Astrocyte (in vitro differentiated cells and primary cell): ENCODE results near the gene PLEKHA5. TPM values are rescaled to one million over a fixed set of nuclear protein-coding genes. Genes with fewer than 3 reads are reported as not detected.

Source experiments
- DNase-seq: peaks from one replicate; pipeline ENCODE4 v3.0.0-alpha.2; 2010; ENCODE audit warnings: low read depth
- FAIRE-seq: peaks from 2 replicates; lab custom pipeline; 2011; peaks lifted over from hg19 to GRCh38; lab: Jason Lieb, UNC
- H2AFZ ChIP-seq: 2 replicates; pipeline ENCODE4 v1.6.0; 2012; ENCODE audit warnings: low read depth, low read length, inconsistent platforms
- H3K27ac ChIP-seq: 2 replicates; pipeline ENCODE4 v1.5.1; 2011; ENCODE audit warnings: low read depth, low read length, inconsistent platforms
- H3K27me3 ChIP-seq: 2 replicates; pipeline ENCODE4 v1.6.0; 2011; ENCODE audit warnings: low read length, inconsistent platforms; ENCODE audit not compliant: insufficient read depth
- H3K36me3 ChIP-seq: 2 replicates; pipeline ENCODE4 v1.5.1; 2011; ENCODE audit warnings: low read length, inconsistent platforms; ENCODE audit not compliant: insufficient read depth
- H3K4me1 ChIP-seq: 2 replicates; pipeline ENCODE4 v1.5.1; 2011; ENCODE audit warnings: low read length, inconsistent platforms; ENCODE audit not compliant: insufficient read depth
- H3K4me2 ChIP-seq: 2 replicates; pipeline ENCODE4 v1.6.0; 2012; ENCODE audit warnings: low read length, inconsistent platforms
- H3K4me3 ChIP-seq: 2 replicates; pipeline ENCODE4 v1.5.1; 2011; ENCODE audit warnings: low read depth, mild to moderate bottlenecking, low read length, inconsistent platforms; ENCODE audit not compliant: insufficient read depth
- H3K79me2 ChIP-seq: 2 replicates; pipeline ENCODE4 v1.6.0; 2012; ENCODE audit warnings: mild to moderate bottlenecking, low read length, inconsistent platforms; ENCODE audit not compliant: insufficient read depth
- H3K9ac ChIP-seq: 2 replicates; pipeline ENCODE4 v1.6.0; 2012; ENCODE audit warnings: mild to moderate bottlenecking, low read length, inconsistent platforms
- H3K9me3 ChIP-seq: 2 replicates; pipeline ENCODE4 v1.5.1; 2012; ENCODE audit warnings: low read depth, mild to moderate bottlenecking, low read length, inconsistent platforms; ENCODE audit not compliant: insufficient read depth
- H4K20me1 ChIP-seq: 2 replicates; pipeline ENCODE4 v1.6.0; 2012; ENCODE audit warnings: low read length, inconsistent platforms; ENCODE audit not compliant: insufficient read depth
- H3K27ac Mint-ChIP-seq: one replicate; pipeline ENCODE4 v1.8.0; 2021; ENCODE audit warnings: mild to moderate bottlenecking, mixed read lengths; ENCODE audit not compliant: unreplicated experiment
- H3K27me3 Mint-ChIP-seq: one replicate; pipeline ENCODE4 v1.8.0; 2021; ENCODE audit warnings: low read depth, mixed read lengths; ENCODE audit not compliant: unreplicated experiment
- H3K36me3 Mint-ChIP-seq: one replicate; pipeline ENCODE4 v1.8.0; 2021; ENCODE audit warnings: low read depth, mixed read lengths; ENCODE audit not compliant: unreplicated experiment
- H3K4me1 Mint-ChIP-seq: one replicate; pipeline ENCODE4 v1.8.0; 2021; ENCODE audit warnings: low read depth, mixed read lengths; ENCODE audit not compliant: unreplicated experiment
- H3K4me3 Mint-ChIP-seq: one replicate; pipeline ENCODE4 v1.8.0; 2021; ENCODE audit warnings: mild to moderate bottlenecking, moderate library complexity, mixed read lengths; ENCODE audit not compliant: unreplicated experiment
- H3K9me3 Mint-ChIP-seq: one replicate; pipeline ENCODE4 v1.8.0; 2021; ENCODE audit warnings: mild to moderate bottlenecking, mixed read lengths; ENCODE audit not compliant: unreplicated experiment
- EZH2 ChIP-seq: IDR thresholded peaks from 2 replicates; pipeline ENCODE4 v1.6.1; 2012; ENCODE audit warnings: mild to moderate bottlenecking, low read length, inconsistent platforms; ENCODE audit not compliant: insufficient read depth
- total RNA-seq: library from RNA; stranded (reverse); gene quantifications from 2 replicates; pipeline ENCODE4 v1.2.1, GENCODE V29; 2021
- TF ChIP-seq, protein P1 (sequence below): IDR thresholded peaks from 2 replicates; pipeline ENCODE4 v1.5.1; 2011; ENCODE audit warnings: low read depth, mild to moderate bottlenecking, inconsistent platforms, low read length, moderate library complexity; ENCODE audit not compliant: insufficient read depth

The PLEKHA5 gene
- total RNA-seq, 1 donor from 2014 or later: 38.9 TPM

DNA sequence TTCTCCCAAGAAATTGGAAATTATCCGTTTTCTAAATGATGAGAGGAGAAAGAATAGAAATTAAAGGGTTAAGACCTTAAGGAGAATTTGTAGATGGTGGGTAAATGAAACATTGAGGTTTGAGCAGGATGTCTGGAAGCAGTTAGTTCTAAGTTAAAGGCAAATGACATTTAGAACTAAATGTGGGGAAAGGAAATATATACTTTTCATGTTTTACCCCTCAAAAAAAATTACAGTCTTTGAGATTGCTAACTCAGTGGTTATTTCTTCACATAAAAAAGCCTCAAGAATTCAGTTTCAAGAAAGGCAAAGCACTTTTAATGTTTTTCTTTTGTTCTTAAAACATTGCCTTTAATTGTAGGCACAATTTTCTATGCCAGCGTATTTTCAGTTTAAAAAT is 114.0 kb downstream of the PLEKHA5 start:
- no peak overlapping the region for H3K4me3 Mint-ChIP-seq
- Histone ChIP-seq H3K79me2 (peaks cover 14% of the 10 kb centered on the region), H3K4me3 (no peak overlapping the region), H3K4me1 (peaks cover 7% of the 10 kb centered on the region), H4K20me1 (peaks cover 8% of the 10 kb centered on the region), H3K9ac (no peak overlapping the region), H3K9me3 (no peaks in the 10 kb centered on the region), H3K27me3 (no peaks in the 10 kb centered on the region), H3K36me3 (no peaks in the 10 kb centered on the region), H3K4me2 (no peak overlapping the region), H2AFZ (no peak overlapping the region), H3K27ac (no peak overlapping the region)
- H3K9me3 Mint-ChIP-seq: no peaks in the 10 kb centered on the region
- no peak for DNase-seq
- no peak for FAIRE-seq
- TF ChIP-seq, protein P1, sequence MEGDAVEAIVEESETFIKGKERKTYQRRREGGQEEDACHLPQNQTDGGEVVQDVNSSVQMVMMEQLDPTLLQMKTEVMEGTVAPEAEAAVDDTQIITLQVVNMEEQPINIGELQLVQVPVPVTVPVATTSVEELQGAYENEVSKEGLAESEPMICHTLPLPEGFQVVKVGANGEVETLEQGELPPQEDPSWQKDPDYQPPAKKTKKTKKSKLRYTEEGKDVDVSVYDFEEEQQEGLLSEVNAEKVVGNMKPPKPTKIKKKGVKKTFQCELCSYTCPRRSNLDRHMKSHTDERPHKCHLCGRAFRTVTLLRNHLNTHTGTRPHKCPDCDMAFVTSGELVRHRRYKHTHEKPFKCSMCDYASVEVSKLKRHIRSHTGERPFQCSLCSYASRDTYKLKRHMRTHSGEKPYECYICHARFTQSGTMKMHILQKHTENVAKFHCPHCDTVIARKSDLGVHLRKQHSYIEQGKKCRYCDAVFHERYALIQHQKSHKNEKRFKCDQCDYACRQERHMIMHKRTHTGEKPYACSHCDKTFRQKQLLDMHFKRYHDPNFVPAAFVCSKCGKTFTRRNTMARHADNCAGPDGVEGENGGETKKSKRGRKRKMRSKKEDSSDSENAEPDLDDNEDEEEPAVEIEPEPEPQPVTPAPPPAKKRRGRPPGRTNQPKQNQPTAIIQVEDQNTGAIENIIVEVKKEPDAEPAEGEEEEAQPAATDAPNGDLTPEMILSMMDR: no peak
- no peak for TF ChIP-seq EZH2
- H3K4me1 Mint-ChIP-seq: peaks cover 17% of the 10 kb centered on the region
- peaks cover 2% of the 10 kb centered on the region for H3K36me3 Mint-ChIP-seq
- H3K27ac Mint-ChIP-seq: no peak overlapping the region
- no peaks in the 10 kb centered on the region for H3K27me3 Mint-ChIP-seq

DNA sequence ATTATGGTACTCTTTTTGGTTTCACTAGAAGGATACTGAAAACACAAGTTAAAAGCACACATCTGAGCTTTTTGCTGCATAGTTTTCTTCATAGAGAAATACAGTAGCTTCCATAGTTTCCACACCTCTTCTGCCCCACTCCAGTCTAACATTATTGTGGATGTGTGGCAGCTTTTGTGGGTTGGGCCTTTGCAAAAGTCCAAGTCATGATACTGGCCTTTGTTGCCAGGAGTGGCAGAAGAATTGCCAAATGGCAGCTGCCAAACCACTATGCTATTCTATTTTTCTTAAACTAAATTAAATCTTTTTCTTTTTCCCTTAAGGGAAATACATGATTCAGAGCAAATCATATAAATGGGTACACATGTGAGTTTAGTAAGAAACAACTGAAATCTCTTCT is 114.8 kb downstream of the PLEKHA5 start:
- no peaks in the 10 kb centered on the region for H3K9me3 Mint-ChIP-seq
- no peak overlapping the region for H3K4me3 Mint-ChIP-seq
- H3K4me2 ChIP-seq: no peak overlapping the region
- H3K9me3 ChIP-seq: no peaks in the 10 kb centered on the region
- H2AFZ ChIP-seq: no peak overlapping the region
- peaks cover 15% of the 10 kb centered on the region for H3K4me1 Mint-ChIP-seq
- no peaks in the 10 kb centered on the region for H3K27me3 ChIP-seq
- H3K4me3 ChIP-seq: no peak overlapping the region
- H3K36me3 Mint-ChIP-seq: peaks cover 2% of the 10 kb centered on the region
- no peak for DNase-seq
- no peak overlapping the region for H3K27ac ChIP-seq
- H3K79me2 ChIP-seq: peaks cover 14% of the 10 kb centered on the region
- H3K27me3 Mint-ChIP-seq: no peaks in the 10 kb centered on the region
- H3K36me3 ChIP-seq: no peaks in the 10 kb centered on the region
- peaks cover 4% of the 10 kb centered on the region for H3K4me1 ChIP-seq
- H3K9ac ChIP-seq: no peak overlapping the region
- TF ChIP-seq, protein P1: no peak
- TF ChIP-seq EZH2: no peak
- FAIRE-seq: no peak
- peaks cover 4% of the 10 kb centered on the region for H4K20me1 ChIP-seq
- no peak overlapping the region for H3K27ac Mint-ChIP-seq

DNA sequence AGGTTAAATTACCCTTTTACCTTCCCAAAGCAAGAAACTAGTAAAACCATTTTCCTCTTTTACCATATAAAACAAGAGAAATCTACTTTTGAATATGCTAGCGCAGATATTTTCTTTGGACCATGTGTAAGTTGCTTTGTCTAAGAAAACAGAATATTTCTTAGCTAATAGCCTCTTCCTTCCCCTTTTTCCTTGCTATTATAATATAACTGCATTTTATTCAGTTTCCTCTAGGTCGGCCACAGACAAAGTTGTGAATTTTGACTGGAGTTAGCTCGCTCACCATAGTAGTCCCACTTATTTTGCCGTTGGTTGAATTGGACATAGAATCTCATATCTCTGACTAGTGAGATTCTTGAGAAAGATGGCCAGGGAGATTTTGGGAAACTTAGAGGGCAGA is 115.6 kb downstream of the PLEKHA5 start:
- Histone ChIP-seq H3K79me2 (peaks cover 17% of the 10 kb centered on the region), H3K4me2 (no peak overlapping the region), H3K4me3 (no peak overlapping the region), H3K4me1 (no peaks in the 10 kb centered on the region), H4K20me1 (peaks cover 4% of the 10 kb centered on the region), H2AFZ (no peak overlapping the region), H3K27me3 (no peaks in the 10 kb centered on the region), H3K9ac (no peak overlapping the region), H3K27ac (no peak overlapping the region), H3K9me3 (no peaks in the 10 kb centered on the region), H3K36me3 (no peaks in the 10 kb centered on the region)
- Mint-ChIP-seq H3K27ac (peak overlapping the region; percentile 44), H3K9me3 (no peaks in the 10 kb centered on the region), H3K27me3 (no peaks in the 10 kb centered on the region), H3K4me1 (peaks cover 10% of the 10 kb centered on the region), H3K4me3 (no peak overlapping the region), H3K36me3 (peaks cover 2% of the 10 kb centered on the region)
- DNase-seq: no peak
- FAIRE-seq: no peak
- no peak for TF ChIP-seq EZH2
- TF ChIP-seq, protein P1: no peak
